ENCODE measurements around the gene GARIN5B.

Gene GARIN5B

DNA sequence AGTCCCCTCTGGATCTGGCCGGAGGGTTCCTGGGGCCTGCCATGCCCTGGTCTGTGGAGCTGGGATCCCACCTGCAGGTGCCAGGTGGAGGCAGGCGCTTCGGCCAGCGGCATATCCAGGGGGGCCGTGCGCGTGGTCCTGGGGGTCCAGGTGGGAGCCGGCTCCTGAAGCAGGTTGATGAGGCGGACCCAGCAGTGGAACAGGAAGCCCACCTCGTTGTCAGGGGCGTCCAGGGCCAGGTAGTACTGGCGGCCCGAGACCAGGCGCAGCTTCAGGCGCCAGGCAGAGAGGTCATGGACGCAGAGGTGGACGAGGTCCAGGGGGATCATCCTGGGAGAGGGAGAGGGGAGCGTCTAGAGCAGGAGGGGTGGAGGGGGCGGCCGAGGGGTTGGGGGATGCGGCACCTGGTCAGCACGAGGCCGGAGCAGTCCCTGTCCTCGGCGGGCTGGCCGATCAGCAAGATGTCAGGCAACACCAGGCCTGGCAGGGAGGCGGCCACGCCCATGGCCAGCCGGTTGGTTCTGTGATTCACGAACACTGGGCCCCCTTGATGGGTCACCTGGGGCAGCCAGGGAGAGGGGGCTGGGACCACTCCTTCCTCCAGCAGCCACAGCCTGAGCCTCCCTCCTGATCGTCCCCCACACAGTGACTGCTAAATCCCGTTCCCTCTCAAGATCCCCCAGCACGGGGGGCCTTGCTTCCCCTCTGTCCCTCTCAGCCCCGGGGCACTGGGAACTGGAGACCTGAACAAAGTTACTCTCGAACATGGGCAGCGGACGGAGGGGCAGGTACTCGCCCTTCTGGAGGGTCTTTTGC lies 678 bp downstream of the GARIN5B start:
- FAIRE-seq = no peak
- DNase-seq (ENCODE audit: insufficient read length, low spot score) = no peak

DNA sequence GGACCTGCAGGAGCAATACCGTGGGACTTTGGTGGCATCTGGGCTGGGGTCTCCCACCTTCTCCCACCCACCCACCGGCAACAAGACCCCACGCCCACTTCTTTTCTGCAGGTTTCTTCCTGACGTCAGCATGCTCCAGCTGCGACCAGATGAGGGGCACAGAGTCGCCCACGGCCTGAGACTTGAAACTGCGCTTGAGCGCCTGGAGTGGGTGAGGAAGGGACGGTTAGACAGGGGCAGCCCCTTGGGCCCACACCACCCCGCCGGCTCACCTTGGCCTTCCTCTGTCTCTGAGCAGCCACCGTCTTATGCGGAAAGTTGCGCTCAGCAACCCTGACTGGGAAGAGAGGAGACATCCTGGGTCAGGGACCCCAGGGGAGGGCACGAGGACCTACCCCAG lies 2.2 kb downstream of the GARIN5B start:
- TF ChIP-seq SPI1 (IDR thresholded peaks at IDR 0.05; ENCODE audit: low read depth, low read length) (no peak), POLR2AphosphoS5 (IDR thresholded peaks at IDR 0.05; ENCODE audit: low read depth, low read length) (no peak), POLR2A (IDR thresholded peaks at IDR 0.05; ENCODE audit: low read depth, low read length) (no peak), POU2F2 (IDR thresholded peaks at IDR 0.05; ENCODE audit: low read depth, low read length) (no peak), TAF1 (IDR thresholded peaks at IDR 0.05; ENCODE audit: low read depth, low read length) (no peak), PAX5 (IDR thresholded peaks at IDR 0.05; ENCODE audit: insufficient read depth, low read length, severe bottlenecking) (no peak)
- DNase-seq (ENCODE audit: insufficient read length, low spot score) (no peak), FAIRE-seq (no peak)

More for the DNA sequence above, 678 bp downstream of the GARIN5B start:
- TF ChIP-seq POLR2A (IDR thresholded peaks at IDR 0.05; ENCODE audit: low read depth, low read length) (no peak), POU2F2 (IDR thresholded peaks at IDR 0.05; ENCODE audit: low read depth, low read length) (no peak), SPI1 (IDR thresholded peaks at IDR 0.05; ENCODE audit: low read depth, low read length) (no peak), TAF1 (IDR thresholded peaks at IDR 0.05; ENCODE audit: low read depth, low read length) (no peak), POLR2AphosphoS5 (IDR thresholded peaks at IDR 0.05; ENCODE audit: low read depth, low read length) (no peak), PAX5 (IDR thresholded peaks at IDR 0.05; ENCODE audit: insufficient read depth, low read length, severe bottlenecking) (no peak)

DNA sequence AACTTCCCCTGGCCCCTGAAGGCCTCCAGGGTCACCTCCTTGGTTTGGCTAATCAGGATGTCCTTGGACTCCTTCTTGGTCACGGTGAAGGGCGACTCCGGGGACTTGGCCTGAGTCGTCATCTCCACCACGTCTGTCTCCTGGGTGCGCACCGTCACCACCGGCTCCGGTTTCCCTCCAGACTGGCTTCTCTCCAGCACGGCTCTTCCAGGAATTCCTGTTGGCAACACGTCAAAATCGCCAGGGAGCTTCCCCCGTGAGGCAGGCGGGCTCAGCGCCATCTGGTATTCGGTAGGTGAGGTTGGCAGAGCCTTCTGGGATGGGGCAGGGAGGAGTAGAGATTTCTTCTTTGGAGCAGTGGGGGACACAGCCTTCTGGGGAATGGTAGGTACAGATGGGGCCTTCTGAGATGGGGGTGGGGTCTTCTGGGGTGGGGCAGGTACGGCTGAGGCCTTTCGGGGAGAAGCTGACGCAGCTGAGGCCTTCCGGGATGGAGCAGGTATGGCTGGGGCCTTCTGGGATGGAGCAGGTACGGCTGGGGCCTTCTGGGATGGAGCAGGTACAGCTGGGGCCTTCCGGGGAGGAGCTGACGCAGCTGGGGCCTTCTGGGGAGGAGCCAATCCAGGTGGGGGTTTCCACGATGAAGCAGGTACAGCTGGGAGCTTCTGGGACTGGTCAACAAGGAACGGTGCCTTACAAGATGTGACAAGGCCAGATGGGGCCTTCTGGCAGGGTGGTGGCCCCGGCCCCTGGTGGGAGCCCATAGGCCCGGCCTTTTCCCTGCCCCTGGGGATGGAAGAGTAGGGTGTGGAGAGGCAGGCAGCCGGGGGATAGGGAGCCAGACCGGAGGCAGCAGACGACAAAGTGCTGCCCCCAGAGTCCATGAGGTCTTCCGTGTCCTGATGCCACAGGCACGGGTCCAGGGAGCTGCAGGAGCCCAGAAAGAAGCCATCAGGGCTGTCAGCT lies 3.8 kb downstream of the GARIN5B start:
- no peak for DNase-seq (ENCODE audit: insufficient read length, low spot score)
- FAIRE-seq = no peak
- TF ChIP-seq TAF1 (IDR thresholded peaks at IDR 0.05; ENCODE audit: low read depth, low read length) (no peak), POLR2A (IDR thresholded peaks at IDR 0.05; ENCODE audit: low read depth, low read length) (no peak), POLR2AphosphoS5 (IDR thresholded peaks at IDR 0.05; ENCODE audit: low read depth, low read length) (no peak), POU2F2 (IDR thresholded peaks at IDR 0.05; ENCODE audit: low read depth, low read length) (no peak), PAX5 (IDR thresholded peaks at IDR 0.05; ENCODE audit: insufficient read depth, low read length, severe bottlenecking) (no peak)

DNA sequence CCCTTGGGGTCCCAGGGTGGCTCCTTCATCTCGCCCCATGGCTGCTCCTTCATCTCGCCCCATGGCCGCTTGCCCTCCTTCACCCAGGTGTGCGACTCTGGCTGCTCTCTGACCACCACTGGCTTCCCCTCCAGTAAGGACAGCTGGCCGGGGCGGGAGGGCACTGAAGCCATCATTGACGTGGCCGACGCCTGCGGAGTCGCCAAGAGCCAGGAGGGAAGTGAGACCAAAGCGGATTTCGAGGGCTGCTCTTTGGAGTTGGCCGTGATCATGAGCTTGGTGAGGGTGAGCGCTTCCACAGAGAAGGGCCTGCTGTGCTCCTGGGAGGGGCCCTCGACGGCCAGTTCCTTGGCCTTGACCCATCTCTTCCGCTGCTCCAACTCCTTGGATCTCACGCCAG lies 4.6 kb downstream of the GARIN5B start:
- no peak for FAIRE-seq
- DNase-seq (ENCODE audit: insufficient read length, low spot score) = no peak
- no peak for TF ChIP-seq POU2F2 (IDR thresholded peaks at IDR 0.05; ENCODE audit: low read depth, low read length)
- no peak for TF ChIP-seq PAX5 (IDR thresholded peaks at IDR 0.05; ENCODE audit: insufficient read depth, low read length, severe bottlenecking)
- no peak for TF ChIP-seq POLR2A (IDR thresholded peaks at IDR 0.05; ENCODE audit: low read depth, low read length)
- TF ChIP-seq TAF1 (IDR thresholded peaks at IDR 0.05; ENCODE audit: low read depth, low read length) = no peak
- no peak for TF ChIP-seq POLR2AphosphoS5 (IDR thresholded peaks at IDR 0.05; ENCODE audit: low read depth, low read length)
- TF ChIP-seq SPI1 (IDR thresholded peaks at IDR 0.05; ENCODE audit: low read depth, low read length) = no peak

DNA sequence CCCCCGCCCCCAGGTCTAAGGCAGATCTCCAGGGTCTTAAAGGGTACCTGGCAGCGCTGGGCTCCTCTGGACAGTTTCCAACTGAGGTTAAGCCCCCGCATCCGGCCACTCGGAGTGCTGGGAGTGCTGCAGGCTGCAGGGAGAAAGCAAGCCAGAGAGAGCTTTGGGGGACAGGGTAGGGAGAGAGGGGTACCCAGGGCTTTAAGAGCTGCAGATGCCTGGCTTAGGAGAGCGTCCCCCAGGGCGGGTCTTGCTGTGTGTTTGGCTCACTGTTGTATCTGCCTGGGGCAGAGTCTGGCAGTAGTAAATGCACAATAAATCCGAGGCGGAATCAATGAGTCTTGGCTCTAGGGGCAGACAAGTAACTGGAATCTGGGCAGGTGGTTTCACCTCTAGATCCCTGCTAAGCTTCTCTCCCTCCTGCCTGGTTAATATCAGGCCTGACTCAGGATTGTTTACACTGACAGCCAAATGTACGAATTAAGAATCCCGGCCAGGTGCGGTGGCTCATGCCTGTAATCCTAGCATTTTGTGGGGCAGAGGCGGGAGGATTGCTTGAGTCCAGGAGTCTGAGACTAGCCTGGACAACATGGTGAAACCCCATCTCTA lies 7.7 kb downstream of the GARIN5B start:
- no peak for DNase-seq (ENCODE audit: insufficient read length, low spot score)
- no peak for FAIRE-seq
- TF ChIP-seq POU2F2 (IDR thresholded peaks at IDR 0.05; ENCODE audit: low read depth, low read length) (no peak), SPI1 (IDR thresholded peaks at IDR 0.05; ENCODE audit: low read depth, low read length) (no peak), TAF1 (IDR thresholded peaks at IDR 0.05; ENCODE audit: low read depth, low read length) (no peak), POLR2A (IDR thresholded peaks at IDR 0.05; ENCODE audit: low read depth, low read length) (no peak), POLR2AphosphoS5 (IDR thresholded peaks at IDR 0.05; ENCODE audit: low read depth, low read length) (no peak), PAX5 (IDR thresholded peaks at IDR 0.05; ENCODE audit: insufficient read depth, low read length, severe bottlenecking) (no peak)

DNA sequence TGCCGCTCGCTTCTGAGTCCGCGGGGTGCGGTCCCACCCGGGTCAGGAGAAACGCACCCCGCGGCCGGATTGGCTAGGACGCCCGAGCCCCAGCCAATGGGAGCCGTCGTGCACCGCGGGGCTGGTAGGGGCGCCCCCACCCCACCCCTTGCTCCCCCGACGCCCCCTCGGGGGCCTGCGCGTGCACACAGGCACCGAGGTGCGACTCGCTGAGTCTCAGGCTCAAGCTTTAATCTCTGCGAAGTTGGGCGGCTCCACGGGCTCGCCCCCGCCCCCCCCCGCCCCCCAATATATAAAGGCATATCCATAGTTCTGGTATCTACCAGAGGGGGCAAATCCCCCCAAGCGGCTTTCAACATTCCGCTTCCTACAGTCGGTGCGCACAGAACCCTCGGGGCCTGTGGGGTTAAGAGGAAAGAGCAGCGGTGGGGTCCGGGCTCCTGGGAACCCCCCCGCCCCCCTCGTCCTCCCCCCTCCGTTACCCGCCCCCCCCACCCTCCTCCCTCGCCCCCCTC lies 8.3 kb downstream of the GARIN5B start, which contains the start of gene COX6B2:
TSS of gene COX6B2 (minus strand) at position 22 of the 515 bp plus-strand sequence. CDS start 198 bp downstream, outside the sequence.
- no peak for DNase-seq (ENCODE audit: insufficient read length, low spot score)
- no peak for FAIRE-seq
- TF ChIP-seq PAX5 (IDR thresholded peaks at IDR 0.05; ENCODE audit: insufficient read depth, low read length, severe bottlenecking) = no peak
- no peak for TF ChIP-seq TAF1 (IDR thresholded peaks at IDR 0.05; ENCODE audit: low read depth, low read length)
- no peak for TF ChIP-seq POU2F2 (IDR thresholded peaks at IDR 0.05; ENCODE audit: low read depth, low read length)
- no peak for TF ChIP-seq POLR2AphosphoS5 (IDR thresholded peaks at IDR 0.05; ENCODE audit: low read depth, low read length)
- no peak for TF ChIP-seq SPI1 (IDR thresholded peaks at IDR 0.05; ENCODE audit: low read depth, low read length)
- no peak for TF ChIP-seq POLR2A (IDR thresholded peaks at IDR 0.05; ENCODE audit: low read depth, low read length)

DNA sequence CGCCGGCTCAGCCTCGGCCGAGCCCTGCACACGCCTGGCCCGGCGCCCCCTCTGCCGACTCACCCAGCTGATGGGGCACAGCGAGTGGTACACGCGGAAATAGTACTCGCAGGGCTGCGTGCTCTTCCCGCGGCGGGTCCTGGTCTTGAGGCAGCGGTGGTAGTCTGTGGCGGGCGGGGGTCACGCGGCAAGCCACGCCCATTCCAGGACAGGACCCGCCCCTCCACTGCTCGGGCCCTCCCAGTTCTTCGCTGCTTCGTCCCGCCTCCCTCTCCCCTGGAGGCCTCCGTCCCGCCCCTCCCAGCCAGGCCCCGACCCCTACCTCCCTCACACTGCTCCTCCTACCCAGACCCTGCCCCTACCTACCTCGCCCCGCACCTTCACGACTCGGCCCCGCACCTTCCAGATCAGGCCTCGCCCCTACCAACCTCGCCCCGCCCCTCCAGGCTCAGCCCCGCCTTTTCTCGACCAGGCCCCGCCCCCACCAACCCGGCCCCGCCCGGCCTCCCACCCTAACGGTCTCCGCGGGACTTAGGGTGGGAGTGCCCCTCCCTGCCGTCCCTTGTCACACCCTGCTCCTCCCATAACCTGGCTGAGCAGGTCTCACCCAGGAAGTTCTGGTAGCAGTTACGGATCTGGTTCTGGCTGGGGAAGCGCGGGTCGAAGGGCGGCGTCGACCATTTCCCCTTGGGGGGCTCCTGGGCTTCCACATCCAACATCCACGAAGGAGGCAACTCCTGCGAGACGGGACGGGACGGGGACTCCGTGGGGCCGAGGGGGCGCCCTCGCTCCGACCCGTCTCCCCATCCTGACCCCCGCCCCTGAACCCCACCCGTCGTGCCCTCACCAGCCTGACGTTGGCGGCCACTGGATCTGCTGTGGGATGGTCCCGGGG lies 9.0 kb downstream of the GARIN5B start:
- no peak for TF ChIP-seq POU2F2 (IDR thresholded peaks at IDR 0.05; ENCODE audit: low read depth, low read length)
- TF ChIP-seq SPI1 (IDR thresholded peaks at IDR 0.05; ENCODE audit: low read depth, low read length) = no peak
- no peak for TF ChIP-seq POLR2A (IDR thresholded peaks at IDR 0.05; ENCODE audit: low read depth, low read length)
- no peak for TF ChIP-seq PAX5 (IDR thresholded peaks at IDR 0.05; ENCODE audit: insufficient read depth, low read length, severe bottlenecking)
- TF ChIP-seq POLR2AphosphoS5 (IDR thresholded peaks at IDR 0.05; ENCODE audit: low read depth, low read length) = no peak
- no peak for TF ChIP-seq TAF1 (IDR thresholded peaks at IDR 0.05; ENCODE audit: low read depth, low read length)
- DNase-seq (ENCODE audit: insufficient read length, low spot score) (peak; percentile 95), FAIRE-seq (peak; percentile 63)
